ENCODE results near the gene GAPVD1.
"Not testable (repeated sequence)": the region's sequence is repeated elsewhere in the genome, so short reads cannot be mapped to it uniquely, and the experiment has no call there.

DNA sequence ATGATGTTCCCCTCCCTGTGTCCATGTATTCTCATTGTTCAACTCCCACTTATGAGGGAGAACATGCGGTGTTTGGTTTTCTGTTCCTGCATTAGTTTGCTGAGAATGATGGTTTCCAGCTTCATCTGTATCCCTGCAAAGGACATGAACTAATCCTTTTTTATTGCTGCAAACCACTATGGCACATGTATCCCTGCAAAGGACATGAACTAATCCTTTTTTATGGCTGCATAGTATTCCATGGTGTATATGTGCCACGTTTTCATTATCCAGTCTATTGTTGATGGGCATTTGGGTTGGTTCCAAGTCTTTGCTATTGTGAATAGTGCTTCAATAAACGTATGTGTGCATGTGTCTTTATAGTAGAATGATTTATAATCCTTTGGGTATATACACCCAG, 54.7 kb downstream of the GAPVD1 start:
- TF ChIP-seq, protein P1, sequence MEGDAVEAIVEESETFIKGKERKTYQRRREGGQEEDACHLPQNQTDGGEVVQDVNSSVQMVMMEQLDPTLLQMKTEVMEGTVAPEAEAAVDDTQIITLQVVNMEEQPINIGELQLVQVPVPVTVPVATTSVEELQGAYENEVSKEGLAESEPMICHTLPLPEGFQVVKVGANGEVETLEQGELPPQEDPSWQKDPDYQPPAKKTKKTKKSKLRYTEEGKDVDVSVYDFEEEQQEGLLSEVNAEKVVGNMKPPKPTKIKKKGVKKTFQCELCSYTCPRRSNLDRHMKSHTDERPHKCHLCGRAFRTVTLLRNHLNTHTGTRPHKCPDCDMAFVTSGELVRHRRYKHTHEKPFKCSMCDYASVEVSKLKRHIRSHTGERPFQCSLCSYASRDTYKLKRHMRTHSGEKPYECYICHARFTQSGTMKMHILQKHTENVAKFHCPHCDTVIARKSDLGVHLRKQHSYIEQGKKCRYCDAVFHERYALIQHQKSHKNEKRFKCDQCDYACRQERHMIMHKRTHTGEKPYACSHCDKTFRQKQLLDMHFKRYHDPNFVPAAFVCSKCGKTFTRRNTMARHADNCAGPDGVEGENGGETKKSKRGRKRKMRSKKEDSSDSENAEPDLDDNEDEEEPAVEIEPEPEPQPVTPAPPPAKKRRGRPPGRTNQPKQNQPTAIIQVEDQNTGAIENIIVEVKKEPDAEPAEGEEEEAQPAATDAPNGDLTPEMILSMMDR (IDR thresholded peaks at IDR 0.05) = not testable (repeated sequence)
- TF ChIP-seq NPAS2 (CRISPR knock-in tag; IDR thresholded peaks at IDR 0.05; ENCODE audit: borderline replicate concordance) = not testable (repeated sequence)

Data from A549 (cell line).